Hindlimb muscle (tissue), 1 donor: ENCODE measurements around the gene ZNF414. TPM values are rescaled to one million over a fixed set of nuclear protein-coding genes. Genes with fewer than 3 reads are reported as not detected.

Experiments
- DNase-seq: peaks from one replicate; pipeline ENCODE4 v3.0.0-alpha.2; 2013
- polyA plus RNA-seq: library from polyadenylated mRNA; unstranded; fragments of 120-200 nt; gene quantifications from one replicate; pipeline ENCODE4 v1.2.1, GENCODE V29; 2013; ENCODE audit not compliant: insufficient read length

ZNF414 gene
- polyA plus RNA-seq, 1 donor: 20.0 TPM

DNA sequence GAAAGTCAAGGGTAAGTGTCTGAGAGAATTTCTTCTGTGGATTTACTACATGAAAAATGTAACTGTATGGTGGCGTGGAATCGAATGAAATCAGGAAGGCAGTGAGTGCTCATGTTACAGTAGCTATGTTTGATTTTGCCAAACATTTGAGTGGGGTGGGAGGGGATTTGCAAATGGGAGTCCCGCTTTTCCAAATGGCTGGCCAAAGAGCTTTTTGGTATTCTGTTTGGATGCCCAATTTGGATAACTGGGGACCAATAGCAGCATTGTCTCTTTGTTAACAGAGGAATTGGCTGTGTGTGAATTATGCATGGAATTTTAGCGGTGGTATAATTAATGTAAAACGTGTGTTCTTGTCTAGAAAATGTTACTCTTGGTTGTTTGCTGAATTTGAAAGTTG lies 51.4 kb downstream of the ZNF414 start:
- no peak for DNase-seq

GRCh38 chr19:8461891-8462290 lies 52.1 kb downstream of the ZNF414 start:
- DNase-seq: no peak

- DNase-seq: no peak
These were observed 52.6 kb downstream of the ZNF414 start for GRCh38 chr19:8461376-8461775.

DNA sequence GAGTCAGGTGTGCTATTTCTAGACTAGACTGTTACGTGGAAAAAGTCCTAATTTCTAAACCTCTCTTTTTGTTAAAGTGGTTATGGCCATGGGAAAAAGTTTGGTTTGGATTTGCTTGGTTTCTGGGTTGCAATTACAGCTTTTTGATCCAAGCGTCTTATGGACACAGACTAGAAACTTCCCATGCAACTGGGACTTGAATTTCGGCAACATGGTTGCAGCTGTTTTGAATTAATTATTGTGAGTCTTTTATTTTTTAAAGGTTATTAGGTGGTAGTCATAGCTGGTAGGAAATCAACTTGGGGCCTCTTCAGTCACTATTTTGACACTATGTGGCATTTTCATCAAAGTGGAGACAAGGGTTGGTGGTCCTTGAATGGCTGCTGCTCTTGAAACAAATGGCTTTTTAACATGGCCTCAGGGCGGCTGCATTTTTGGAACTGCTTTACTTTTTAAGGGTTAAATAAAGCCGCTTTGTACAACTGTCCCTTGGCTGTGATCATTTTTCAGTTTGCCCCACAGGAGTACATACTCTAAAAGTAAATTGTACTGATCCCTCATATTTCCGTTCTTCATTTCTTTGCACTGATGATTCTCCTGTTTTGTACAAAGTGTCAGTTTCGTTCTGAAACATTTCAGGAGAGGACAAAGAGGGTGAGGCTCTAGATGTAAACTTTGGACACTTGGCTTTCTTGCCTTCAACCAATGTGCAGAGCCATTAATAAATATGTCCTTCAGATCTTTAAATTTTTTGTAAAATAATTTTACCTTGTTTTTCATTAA lies 53.3 kb downstream of the ZNF414 start:
- no peak for DNase-seq

Other genes with a start within 250 kb of the ZNF414 start
- 21.7 TPM for gene CD320, start 205.8 kb downstream of the ZNF414 start, polyA plus RNA-seq
- gene NDUFA7, start 192.8 kb downstream of the ZNF414 start, polyA plus RNA-seq: 33.7 TPM
- 729 TPM for gene RPS28, start 192.7 kb downstream of the ZNF414 start, polyA plus RNA-seq
- gene KANK3, start 170.9 kb downstream of the ZNF414 start, polyA plus RNA-seq: 15.8 TPM
- 3.6 TPM for gene ANGPTL4, start 150.0 kb downstream of the ZNF414 start, polyA plus RNA-seq
- 85.3 TPM for gene RAB11B, start 123.8 kb downstream of the ZNF414 start, polyA plus RNA-seq
- 16.9 TPM for gene MARCHF2, start 100.9 kb downstream of the ZNF414 start, polyA plus RNA-seq
- 198 TPM for gene HNRNPM, start 69.2 kb downstream of the ZNF414 start, polyA plus RNA-seq
- gene PRAM1, start 11.5 kb downstream of the ZNF414 start, polyA plus RNA-seq: 2.9 TPM
- gene MYO1F, start 63.3 kb upstream of the ZNF414 start, polyA plus RNA-seq: 12.3 TPM
- 31.2 TPM for gene ADAMTS10, start 96.5 kb upstream of the ZNF414 start, polyA plus RNA-seq
- gene NFILZ, start 116.5 kb upstream of the ZNF414 start, polyA plus RNA-seq: not detected
- gene ACTL9, start 184.6 kb upstream of the ZNF414 start, polyA plus RNA-seq: not detected
- not detected for gene OR2Z1, start 207.5 kb upstream of the ZNF414 start, polyA plus RNA-seq